Activated naive CD4-positive, alpha-beta T cell treated with anti-CD3 and anti-CD28 coated beads, Interleukin-2, amount 50 U/mL, for 16 hours (primary cell): Measurements from ENCODE around the gene LIN37.

Source experiments
- DNase-seq: peaks from one replicate; pipeline ENCODE4 v3.0.0-alpha.2; 2020

The LIN37 gene, protein sequence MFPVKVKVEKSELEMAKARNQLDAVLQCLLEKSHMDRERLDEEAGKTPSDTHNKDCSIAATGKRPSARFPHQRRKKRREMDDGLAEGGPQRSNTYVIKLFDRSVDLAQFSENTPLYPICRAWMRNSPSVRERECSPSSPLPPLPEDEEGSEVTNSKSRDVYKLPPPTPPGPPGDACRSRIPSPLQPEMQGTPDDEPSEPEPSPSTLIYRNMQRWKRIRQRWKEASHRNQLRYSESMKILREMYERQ

DNA sequence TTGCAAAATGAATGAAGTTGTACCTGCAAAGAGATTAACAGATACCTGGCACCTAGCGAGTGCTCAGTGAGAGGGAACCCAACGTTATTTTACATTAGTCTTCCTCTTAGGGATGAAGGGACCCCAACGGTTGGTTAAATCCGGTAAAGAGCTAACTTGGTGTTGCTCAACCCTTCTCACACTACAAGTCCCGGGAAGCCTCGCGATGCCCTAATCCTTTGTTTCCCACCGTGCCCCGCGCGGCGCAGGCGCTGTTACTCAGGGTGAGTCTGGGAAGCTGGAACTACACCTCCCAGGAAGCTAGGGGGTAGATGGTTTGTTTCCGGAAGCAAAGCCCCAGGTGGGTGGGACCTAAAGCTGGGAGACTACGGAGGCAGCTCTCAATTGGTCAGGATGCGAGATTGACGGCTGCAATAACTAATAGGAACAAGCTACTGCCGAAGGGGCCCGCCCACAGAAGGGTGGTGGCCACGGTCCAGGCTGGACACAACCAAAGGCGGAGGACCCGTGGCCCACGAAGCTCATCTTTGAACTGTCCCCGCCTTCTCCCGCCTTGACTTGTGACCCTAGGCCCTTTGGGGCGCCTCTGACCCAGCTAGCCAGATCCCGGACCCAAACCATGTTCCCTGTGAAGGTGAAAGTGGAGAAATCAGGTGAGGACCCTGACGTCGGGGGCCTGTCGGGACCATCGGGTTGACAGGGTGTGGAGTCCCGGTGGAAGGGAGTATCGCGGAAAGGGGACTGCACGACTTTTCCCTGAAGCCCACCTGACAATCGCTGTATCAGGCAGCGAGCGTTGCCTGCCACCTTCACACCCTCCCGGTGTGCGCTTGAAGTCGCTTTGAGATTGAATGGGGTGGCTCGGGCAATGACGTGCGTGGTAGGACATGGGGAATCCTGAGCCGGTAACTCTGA lies at the start of gene LIN37:
LIN37 (plus strand) TSS at position 471 of the 915 bp plus-strand sequence; CDS start at position 620, 149 bp downstream.
- DNase-seq, result peak; percentile 99

GRCh38 chr19:35702223-35703012 lies 46.0 kb upstream of the LIN37 start:
- DNase-seq, result peak; percentile 94

DNA sequence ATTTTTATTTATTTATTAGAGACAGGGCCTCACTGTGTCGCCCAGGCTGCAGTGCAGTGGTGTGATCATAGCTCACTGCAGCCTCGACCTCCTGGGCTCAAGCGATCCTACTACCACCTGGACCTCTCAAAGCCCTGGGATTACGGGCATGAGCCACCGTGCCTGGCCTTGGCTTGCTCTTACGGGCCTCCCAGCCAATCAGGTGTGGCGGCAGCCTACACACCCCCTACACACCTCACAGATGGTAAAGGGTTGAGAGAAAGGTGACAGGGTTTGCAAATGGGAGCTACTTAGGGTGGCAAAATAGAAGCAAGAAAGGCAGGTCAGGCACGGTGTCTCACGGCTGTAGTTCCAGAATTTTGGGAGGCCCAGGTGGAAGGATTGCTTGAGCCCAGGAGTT lies 45.0 kb upstream of the LIN37 start:
- no peak for DNase-seq

- no peak for DNase-seq
Measured at GRCh38 chr19:35704218-35704617, 44.2 kb upstream of the LIN37 start, which contains the start of gene ZBTB32. ZBTB32 (plus strand) TSS chr19:35704558; CDS start chr19:35714627, 10,069 bp downstream.

DNA sequence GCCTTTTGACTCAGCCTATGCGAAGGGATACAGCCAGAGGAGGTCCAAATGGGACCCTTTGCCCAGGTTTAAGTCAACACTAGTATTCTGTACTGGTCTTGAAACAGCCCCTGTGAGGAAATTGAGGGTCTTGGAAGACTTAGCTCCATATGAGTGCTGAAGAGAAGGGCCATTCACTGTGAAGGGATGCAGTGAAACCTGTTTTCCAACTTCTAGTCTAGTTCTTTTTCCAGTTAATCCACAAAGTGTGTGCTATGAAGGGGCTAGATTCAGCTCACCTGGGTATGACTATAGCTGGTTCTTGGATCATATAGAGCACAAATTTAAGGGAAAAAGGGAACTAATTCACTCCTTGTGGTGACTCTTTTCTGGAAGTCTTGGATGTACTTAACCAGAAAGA lies 40.0 kb upstream of the LIN37 start:
- DNase-seq, result no peak

DNA sequence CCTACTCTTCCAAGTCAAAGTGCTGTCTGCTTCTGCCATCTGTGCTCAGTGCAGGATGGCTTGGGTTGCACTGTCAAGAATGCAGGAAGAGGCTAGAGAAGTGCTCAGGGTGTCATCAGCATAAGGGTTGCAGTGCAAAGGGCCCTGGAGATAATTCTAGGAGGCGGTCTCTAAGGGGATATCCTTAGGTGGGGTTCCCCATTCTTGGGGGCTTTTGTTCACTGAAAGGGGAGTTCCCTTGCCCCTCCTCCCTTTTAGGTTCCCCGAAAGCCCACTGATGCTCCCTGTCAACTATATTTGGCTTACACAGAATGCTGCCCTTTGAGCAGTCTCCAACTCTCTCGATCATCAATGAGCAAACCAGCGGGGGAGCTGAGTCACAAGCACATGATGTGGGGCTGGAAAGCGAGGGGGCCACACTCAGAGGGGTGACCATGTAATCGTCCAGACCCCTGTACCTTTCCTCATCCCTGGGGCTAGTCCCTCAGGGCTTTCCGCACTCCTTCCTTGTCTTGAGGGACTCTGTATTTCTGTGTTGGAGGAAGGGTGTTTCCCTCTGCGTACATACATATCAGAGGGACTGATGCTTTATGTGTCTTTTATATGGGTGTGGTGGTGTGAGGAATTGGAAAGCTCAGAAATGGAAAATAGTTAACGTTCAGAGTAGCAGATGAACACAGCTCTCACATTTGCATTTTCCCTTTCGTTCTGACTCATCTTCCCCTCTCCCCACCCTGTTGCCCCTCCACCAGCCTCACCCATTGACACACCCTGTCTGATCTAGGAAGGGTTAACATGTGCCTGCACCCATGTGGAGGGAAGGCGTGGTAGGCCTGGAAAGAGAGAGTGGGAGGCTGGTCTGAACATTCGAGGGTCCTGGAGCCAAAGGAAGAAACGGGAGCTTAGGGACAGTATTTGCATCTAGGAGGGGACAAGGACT lies 37.3 kb upstream of the LIN37 start:
- DNase-seq, result peak; percentile 50

DNA sequence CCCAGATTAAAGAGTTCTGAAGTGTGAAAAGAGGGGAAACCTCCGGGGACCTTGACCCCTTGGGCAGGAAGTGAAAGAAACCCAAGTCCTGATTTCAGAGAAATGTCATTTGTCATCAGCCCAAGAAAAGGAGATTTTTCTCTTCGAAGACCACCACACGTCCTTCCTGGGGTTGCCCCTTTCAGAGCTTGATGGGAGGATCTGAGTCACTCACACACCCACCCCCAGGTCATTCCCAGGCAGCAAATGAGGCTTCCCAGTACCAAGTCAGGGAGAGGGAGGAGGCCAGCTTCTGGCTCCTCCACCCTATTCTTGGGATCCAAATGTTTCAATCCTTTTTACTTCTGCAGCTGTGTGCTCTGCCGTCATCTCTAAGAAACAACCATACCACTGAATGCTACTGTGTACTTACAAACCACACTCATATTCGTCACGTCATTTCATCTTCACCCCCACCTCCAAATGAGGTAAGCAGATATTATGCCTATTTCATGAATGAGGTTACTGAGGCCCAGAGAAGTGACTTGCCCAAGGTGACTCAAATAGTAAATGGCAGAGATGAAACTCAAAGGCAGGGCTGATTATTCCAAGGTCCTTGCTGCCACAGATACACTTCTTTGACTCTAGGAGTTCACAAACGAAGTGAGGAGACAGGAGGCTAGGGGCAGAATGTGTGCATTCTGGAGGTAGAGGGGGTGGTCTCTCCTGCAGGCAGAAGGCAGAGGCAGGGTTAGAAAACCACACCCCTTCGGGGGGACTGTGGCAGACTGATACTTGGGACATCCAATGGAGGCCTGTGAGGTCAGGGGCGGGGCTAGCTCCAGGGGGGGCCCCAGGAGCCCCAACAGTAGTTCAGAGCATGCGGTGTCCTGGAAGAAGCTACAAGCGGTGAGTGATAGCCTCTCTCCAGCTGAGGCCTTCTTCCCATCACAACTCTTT lies 35.5 kb upstream of the LIN37 start:
- peak; percentile 51 for DNase-seq

DNA sequence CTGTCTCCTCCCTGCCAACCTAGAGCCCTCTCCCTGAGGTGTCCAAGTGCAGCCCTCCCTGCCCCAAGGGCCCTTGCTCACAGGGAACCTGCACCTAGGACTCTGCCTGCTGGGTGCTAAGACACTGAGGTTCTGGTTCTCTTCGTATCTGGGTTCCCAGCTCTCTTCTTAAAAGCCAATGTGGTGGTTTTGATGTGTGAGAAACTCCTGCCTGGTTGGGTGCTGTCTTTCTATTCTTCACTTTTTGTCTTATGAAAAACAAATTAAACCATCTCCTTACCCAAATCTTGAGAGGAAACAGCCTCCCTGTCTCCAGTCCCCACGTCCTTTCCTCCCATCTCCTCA lies 34.9 kb upstream of the LIN37 start:
- DNase-seq, result no peak

DNA sequence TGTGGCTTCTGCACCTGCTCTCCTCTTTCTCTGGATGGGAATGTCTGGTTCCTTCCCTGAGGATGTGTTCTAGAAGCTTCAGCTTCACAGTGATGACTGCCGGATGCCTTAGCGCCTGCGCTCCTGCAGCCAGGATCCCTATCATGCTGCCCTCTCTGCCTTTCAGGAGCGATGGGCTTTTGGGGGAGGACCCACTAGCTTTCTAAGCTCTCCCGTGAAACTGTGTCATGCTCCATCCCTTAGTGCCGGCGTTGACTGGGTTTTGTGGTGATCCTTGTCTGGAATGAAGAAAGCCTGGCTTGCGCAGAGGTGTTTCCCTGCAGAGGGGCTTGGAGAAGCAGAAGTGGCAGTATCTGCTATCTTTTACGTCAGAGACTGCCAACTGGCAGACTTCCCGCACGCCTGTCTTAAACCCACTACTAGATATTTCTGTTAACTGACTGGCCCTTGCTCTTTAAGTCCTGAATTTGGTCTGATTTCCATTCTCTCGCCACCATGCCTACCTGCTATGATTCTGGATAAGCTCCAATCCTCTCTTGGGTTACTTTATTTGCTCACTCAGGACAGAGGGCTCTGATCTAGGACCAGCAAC lies 34.4 kb upstream of the LIN37 start:
- no peak for DNase-seq

DNA sequence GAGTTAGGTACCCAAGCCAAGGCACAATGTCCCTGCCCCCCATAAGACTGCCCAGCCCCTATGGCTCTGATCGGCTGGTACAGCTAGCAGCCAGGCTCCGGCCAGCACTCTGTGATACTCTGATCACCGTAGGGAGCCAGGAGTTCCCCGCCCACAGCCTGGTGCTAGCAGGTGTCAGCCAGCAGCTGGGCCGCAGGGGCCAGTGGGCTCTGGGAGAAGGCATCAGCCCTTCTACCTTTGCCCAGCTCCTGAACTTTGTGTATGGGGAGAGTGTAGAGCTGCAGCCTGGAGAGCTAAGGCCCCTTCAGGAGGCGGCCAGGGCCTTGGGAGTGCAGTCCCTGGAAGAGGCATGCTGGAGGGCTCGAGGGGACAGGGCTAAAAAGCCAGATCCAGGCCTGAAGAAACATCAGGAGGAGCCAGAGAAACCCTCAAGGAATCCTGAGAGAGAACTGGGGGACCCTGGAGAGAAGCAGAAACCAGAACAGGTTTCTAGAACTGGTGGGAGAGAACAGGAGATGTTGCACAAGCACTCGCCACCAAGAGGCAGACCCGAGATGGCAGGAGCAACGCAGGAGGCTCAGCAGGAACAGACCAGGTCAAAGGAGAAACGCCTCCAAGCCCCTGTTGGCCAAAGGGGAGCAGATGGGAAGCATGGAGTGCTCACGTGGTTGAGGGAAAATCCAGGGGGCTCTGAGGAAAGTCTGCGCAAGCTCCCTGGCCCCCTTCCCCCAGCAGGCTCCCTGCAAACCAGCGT lies 33.6 kb upstream of the LIN37 start:
- DNase-seq, result no peak

DNA sequence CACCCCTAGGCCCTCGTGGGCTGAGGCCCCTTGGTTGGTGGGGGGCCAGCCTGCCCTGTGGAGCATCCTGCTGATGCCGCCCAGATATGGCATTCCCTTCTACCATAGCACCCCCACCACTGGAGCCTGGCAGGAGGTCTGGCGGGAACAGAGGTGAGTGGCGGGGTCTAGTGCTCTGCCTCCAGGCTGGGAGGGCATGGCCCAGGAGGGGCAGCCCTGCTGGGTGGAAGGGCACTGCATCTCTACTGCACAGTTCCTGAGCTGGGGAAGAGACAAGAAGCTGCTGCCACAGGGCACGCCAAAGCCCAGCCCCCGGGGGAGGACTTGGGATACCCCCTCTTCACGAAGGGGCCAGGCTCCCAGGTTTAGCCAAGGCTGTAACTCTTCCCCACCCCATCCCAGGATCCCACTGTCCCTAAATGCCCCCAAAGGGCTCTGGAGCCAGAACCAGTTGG lies 33.0 kb upstream of the LIN37 start:
- no peak for DNase-seq

GRCh38 chr19:35715981-35716800 lies 32.2 kb upstream of the LIN37 start:
- DNase-seq, result no peak

- peak; percentile 99 for DNase-seq
Measured at GRCh38 chr19:35716801-35717664, 31.3 kb upstream of the LIN37 start.

GRCh38 chr19:35717665-35718344 lies 30.6 kb upstream of the LIN37 start, which contains the start of gene KMT2B:
KMT2B (plus strand) TSS chr19:35718003; CDS start chr19:35718019, 16 bp downstream.
- DNase-seq, result no peak

GRCh38 chr19:35718345-35719041 lies 29.9 kb upstream of the LIN37 start:
- peak; percentile 55 for DNase-seq
